Measurements from ENCODE around the gene TOX3. TPM values are rescaled to one million over a fixed set of nuclear protein-coding genes. Genes with fewer than 3 reads are reported as not detected.

Gene TOX3
- total and polyA plus RNA-seq, 8 donors: 2.8 to 6.0 (median 4.9) TPM

GRCh38 chr16:52529226-52529625, 17.7 kb downstream of the TOX3 start:
- Histone ChIP-seq H3K27me3 (no peaks in the 10 kb centered on the region), H3K36me3 (no peaks in the 10 kb centered on the region), H3K27ac (peak overlapping the region in 1 of 2 donors; percentile 62), H3K9me3 (no peaks in the 10 kb centered on the region), H3K4me1 (no peaks in the 10 kb centered on the region), H3K4me3 (no peak overlapping the region)
- no peak for DNase-seq
- intact Hi-C loops (cut with DNase I): no loop called here
- peak; percentile 83 for ATAC-seq
- TF ChIP-seq CTCF (IDR thresholded peaks at IDR 0.05): no peak

- Histone ChIP-seq H3K4me3 (no peak overlapping the region), H3K9me3 (no peaks in the 10 kb centered on the region), H3K27me3 (no peaks in the 10 kb centered on the region), H3K27ac (peak overlapping the region in 1 of 2 donors; percentile 62), H3K4me1 (no peaks in the 10 kb centered on the region), H3K36me3 (no peaks in the 10 kb centered on the region)
- peak; percentile 94 for ATAC-seq
- DNase-seq: peak in 3 of 4 donors; percentile 61 to 84 (median 73)
- TF ChIP-seq CTCF (IDR thresholded peaks at IDR 0.05): no peak
- intact Hi-C loops (cut with DNase I): no loop called here
These were observed 18.4 kb downstream of the TOX3 start for GRCh38 chr16:52528393-52529065.

GRCh38 chr16:52526830-52527229, 20.1 kb downstream of the TOX3 start:
- H3K4me3 ChIP-seq: no peak overlapping the region
- ATAC-seq: no peak
- no peaks in the 10 kb centered on the region for H3K4me1 ChIP-seq
- no peaks in the 10 kb centered on the region for H3K9me3 ChIP-seq
- intact Hi-C loops (cut with DNase I): no loop called here
- no peak for TF ChIP-seq CTCF (IDR thresholded peaks at IDR 0.05)
- DNase-seq: no peak
- H3K27me3 ChIP-seq: no peaks in the 10 kb centered on the region
- no peaks in the 10 kb centered on the region for H3K36me3 ChIP-seq
- H3K27ac ChIP-seq: no peak overlapping the region

GRCh38 chr16:52526116-52526828, 20.7 kb downstream of the TOX3 start:
- Histone ChIP-seq H3K27me3 (no peaks in the 10 kb centered on the region), H3K4me3 (no peak overlapping the region)
- no peak for TF ChIP-seq CTCF (IDR thresholded peaks at IDR 0.05)

GRCh38 chr16:52521570-52521969, 25.4 kb downstream of the TOX3 start:
- Histone ChIP-seq H3K4me1 (no peaks in the 10 kb centered on the region), H3K27me3 (no peaks in the 10 kb centered on the region), H3K36me3 (no peaks in the 10 kb centered on the region), H3K27ac (no peak overlapping the region), H3K4me3 (no peak overlapping the region), H3K9me3 (no peaks in the 10 kb centered on the region)
- intact Hi-C loops (cut with DNase I): no loop called here
- DNase-seq (no peak), ATAC-seq (no peak)
- TF ChIP-seq CTCF (IDR thresholded peaks at IDR 0.05): no peak

More at GRCh38 chr16:52526116-52526828, 20.7 kb downstream of the TOX3 start:
- Histone ChIP-seq H3K36me3 (no peaks in the 10 kb centered on the region), H3K9me3 (no peaks in the 10 kb centered on the region), H3K27ac (no peak overlapping the region), H3K4me1 (no peaks in the 10 kb centered on the region)
- ATAC-seq (no peak), DNase-seq (no peak)
- intact Hi-C loops (cut with DNase I): no loop called here
